ENCODE data around the gene RALGAPA1. TPM values are rescaled to one million over a fixed set of nuclear protein-coding genes. Genes with fewer than 3 reads are reported as not detected.

The RALGAPA1 gene
- total RNA-seq, result 5.4 and 7.2 TPM in 2 replicates

GRCh38 chr14:35808638-35809563 is at the start of gene RALGAPA1:
Gene RALGAPA1 (minus strand): TSS chr14:35809295. CDS start chr14:35808835, 460 bp downstream.

DNA sequence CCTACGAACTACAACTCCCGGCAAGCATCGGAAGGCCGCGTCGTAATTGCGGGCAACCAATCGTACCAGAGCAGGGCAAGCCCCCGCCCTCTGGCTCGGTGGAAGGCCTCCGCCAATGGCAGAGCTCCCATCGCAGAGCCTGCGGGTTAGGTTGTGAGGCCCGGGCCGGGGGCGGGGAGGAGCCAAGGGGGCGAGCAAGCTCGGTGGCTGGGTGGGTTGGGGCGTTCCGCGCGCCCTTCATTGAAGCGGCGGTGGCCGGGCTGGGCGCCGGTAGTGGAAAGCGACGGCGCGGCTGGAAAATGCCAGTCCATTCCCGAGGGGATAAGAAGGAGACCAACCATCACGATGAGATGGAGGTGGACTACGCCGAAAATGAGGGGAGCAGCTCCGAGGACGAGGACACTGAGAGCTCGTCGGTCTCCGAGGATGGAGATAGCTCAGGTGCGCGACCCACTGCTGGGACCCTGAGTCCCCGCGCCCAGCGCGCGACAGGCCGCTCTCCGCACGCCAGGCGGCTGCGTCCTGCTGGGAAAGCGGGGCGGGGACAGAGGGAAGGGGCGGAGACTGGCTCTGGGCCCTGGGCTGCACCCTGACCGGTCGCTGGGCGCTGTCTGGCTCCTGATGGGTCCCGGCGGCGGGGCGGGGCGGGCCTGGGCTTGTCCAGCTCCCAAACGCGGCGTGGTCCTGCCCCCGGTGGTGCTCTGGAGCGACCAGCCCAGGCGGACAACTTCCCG is 17.3 kb upstream of the RALGAPA1 start, which contains the start of gene BRMS1L:
TSS of gene BRMS1L (plus strand) at position 121 of the 734 bp plus-strand sequence. CDS start at position 300, 179 bp downstream.

GRCh38 chr14:35533357-35534207 is 275.5 kb downstream of the RALGAPA1 start, which contains the start of gene INSM2:
Gene INSM2 (plus strand): TSS chr14:35534164. CDS start chr14:35534253, 89 bp downstream.

Other genes with a start within 250 kb of the RALGAPA1 start
- gene BRMS1L, start 17.0 kb upstream of the RALGAPA1 start, total RNA-seq, result 3.7 and 4.2 TPM in 2 replicates